Muscle layer of duodenum (tissue), 2 donors: ENCODE results near the gene ZC3H12D.
"Not testable (repeated sequence)": the region's sequence is repeated elsewhere in the genome, so short reads cannot be mapped to it uniquely, and the experiment has no call there.

Source experiments
- H3K27ac ChIP-seq: one replicate; pipeline ENCODE4 v1.7.0; 2013; ENCODE audit warnings: mild to moderate bottlenecking, low read length
- H3K27me3 ChIP-seq: one replicate; pipeline ENCODE4 v1.7.0; 2013; ENCODE audit warnings: low read depth, mild to moderate bottlenecking, control low read depth, low read length
- H3K36me3 ChIP-seq, 2 donors: one replicate each; pipeline ENCODE4 v1.7.0; 2013; ENCODE audit warnings: low read length in 2 of 2, control low read depth in 1 of 2, mild to moderate bottlenecking in 1 of 2; ENCODE audit not compliant: insufficient read depth in 2 of 2, control insufficient read depth in 1 of 2
- H3K4me1 ChIP-seq, 2 donors: one replicate each; pipeline ENCODE4 v1.7.0; 2013; ENCODE audit warnings: low read length in 2 of 2, mild to moderate bottlenecking in 2 of 2, control low read depth in 1 of 2, moderate library complexity in 1 of 2; ENCODE audit not compliant: insufficient read depth in 2 of 2, control insufficient read depth in 1 of 2
- H3K4me3 ChIP-seq, 2 donors: one replicate each; pipeline ENCODE4 v1.7.0; 2013; ENCODE audit warnings: low read length in 2 of 2, low read depth in 1 of 2, mild to moderate bottlenecking in 1 of 2
- H3K9me3 ChIP-seq, 2 donors: one replicate each; pipeline ENCODE4 v1.7.0; 2013; ENCODE audit warnings: low read length in 2 of 2, control low read depth in 1 of 2, mild to moderate bottlenecking in 1 of 2; ENCODE audit not compliant: control insufficient read depth in 1 of 2
- donor health status: healthy.

Gene ZC3H12D

DNA sequence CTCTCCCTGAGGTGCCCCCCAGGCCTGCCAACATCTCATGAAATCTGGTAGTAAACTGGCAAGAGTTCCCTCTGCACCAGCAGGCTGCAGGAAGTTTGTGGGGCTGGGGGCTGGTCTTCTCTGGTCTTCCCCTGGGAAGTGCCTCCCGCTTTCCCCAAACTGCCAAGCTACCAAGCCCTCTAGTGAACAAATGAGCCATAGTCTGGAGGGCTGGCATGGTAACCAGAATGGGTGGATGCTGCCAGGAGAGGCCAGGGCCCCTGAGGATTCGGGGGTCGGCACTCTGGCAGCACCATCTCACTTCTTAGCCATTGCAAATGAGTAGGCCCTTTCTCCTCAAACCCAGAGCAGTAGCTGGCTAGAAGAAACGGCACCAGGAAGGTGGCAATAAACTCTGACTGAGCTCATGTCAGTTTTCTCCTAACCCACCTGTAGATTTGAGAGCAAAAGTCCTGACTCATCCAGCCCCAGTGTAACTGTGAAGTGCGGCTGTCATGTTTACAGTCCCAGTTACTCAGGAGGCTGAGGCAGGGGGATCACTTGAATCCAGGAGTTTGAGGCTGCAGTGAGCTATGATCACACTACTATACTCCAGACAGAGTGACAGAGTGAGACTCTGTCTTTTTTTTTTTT lies 35.9 kb downstream of the ZC3H12D start:
- H3K27me3 ChIP-seq, result no peaks in the 10 kb centered on the region

DNA sequence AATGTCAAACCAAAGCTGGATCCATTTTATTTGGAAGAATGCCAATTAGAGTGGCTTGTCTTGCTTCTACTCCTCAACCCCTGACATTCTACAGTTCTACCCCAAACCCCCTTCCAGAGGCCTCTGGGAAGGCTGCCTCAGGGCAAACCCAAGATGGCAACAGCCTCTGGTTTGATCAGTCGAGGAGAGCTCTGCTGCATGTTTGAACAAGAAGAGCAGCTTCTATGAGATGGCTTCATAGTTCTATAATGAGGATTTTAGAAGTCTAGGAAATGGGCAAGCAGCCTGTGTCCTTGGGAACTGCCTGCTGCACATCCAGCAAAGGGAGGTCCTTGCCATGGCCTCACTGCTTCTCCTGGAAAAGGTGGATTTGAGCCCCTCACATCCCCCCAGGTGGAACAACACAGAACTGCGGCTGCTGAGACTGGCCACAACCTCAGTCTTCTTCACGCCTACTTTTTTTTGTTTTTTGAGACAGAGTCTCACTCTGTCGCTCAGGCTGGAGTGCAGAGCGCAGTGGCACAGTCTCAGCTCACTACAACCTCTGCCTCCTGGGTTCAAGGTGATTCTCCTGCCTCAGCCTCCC lies 37.9 kb downstream of the ZC3H12D start:
- Histone ChIP-seq H3K4me1 (peaks cover 0 to 6% of the 10 kb centered on the region in 2 donors), H3K36me3 (no peaks in the 10 kb centered on the region), H3K27me3 (no peaks in the 10 kb centered on the region), H3K27ac (no peak overlapping the region), H3K9me3 (no peaks in the 10 kb centered on the region), H3K4me3 (no peak overlapping the region)

More for the DNA sequence above, 35.9 kb downstream of the ZC3H12D start:
- peaks cover 4 to 15% of the 10 kb centered on the region in 2 donors for H3K4me1 ChIP-seq
- H3K9me3 ChIP-seq, result no peaks in the 10 kb centered on the region
- H3K4me3 ChIP-seq, result no peak overlapping the region
- no peaks in the 10 kb centered on the region for H3K36me3 ChIP-seq
- no peak overlapping the region for H3K27ac ChIP-seq

- Histone ChIP-seq H3K36me3 (no peaks in the 10 kb centered on the region), H3K4me1 (peaks cover 0 to 7% of the 10 kb centered on the region in 2 donors), H3K27me3 (no peaks in the 10 kb centered on the region), H3K4me3 (no peak overlapping the region), H3K9me3 (no peaks in the 10 kb centered on the region), H3K27ac (no peak overlapping the region)
Observed at GRCh38 chr6:149445573-149445972, 39.2 kb downstream of the ZC3H12D start.

GRCh38 chr6:149445095-149445466 lies 39.7 kb downstream of the ZC3H12D start:
- Histone ChIP-seq H3K36me3 (no peaks in the 10 kb centered on the region), H3K27me3 (no peaks in the 10 kb centered on the region), H3K4me1 (peaks cover 0 to 7% of the 10 kb centered on the region in 2 donors), H3K27ac (no peak overlapping the region), H3K4me3 (no peak overlapping the region), H3K9me3 (no peaks in the 10 kb centered on the region)

DNA sequence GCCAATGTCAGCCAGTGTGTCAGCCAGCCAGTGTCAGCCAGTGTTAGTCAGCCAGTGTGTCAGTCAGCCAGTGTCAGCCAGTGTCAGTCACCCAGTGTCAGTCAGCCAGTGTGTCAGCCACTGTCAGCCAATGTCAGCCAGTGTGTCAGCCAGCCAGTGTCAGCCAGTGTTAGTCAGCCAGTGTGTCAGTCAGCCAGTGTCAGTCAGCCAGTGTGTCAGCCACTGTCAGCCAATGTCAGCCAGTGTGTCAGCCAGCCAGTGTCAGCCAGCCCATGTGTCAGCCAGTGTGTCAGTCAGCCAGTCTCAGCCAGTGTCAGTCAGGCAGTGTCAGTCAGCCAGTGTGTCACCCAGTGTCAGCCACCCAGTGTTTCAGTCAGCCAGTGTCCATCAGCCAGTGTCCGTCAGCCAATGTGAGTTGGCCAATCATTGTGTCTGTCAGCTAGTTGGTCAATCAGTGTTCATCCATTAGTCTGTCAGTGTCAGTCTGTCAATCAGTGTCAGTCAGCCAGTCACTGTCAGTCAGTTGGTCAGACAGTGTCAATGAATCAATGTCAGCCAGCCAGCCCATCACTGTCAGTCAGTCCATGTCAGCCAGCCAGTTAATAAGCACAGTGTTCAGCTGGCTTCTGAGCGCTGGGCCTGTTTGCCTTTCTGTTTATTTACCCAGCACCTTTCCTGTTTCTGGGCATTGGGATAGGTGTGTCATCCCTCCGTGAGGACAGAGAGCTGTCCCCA lies 40.3 kb downstream of the ZC3H12D start:
- H3K36me3 ChIP-seq, H3K9me3 ChIP-seq, H3K27me3 ChIP-seq, H3K4me3 ChIP-seq, H3K27ac ChIP-seq, H3K4me1 ChIP-seq: not testable (repeated sequence)

- no peak overlapping the region for H3K27ac ChIP-seq
Observed at GRCh38 chr6:149443411-149444181, 41.2 kb downstream of the ZC3H12D start.

DNA sequence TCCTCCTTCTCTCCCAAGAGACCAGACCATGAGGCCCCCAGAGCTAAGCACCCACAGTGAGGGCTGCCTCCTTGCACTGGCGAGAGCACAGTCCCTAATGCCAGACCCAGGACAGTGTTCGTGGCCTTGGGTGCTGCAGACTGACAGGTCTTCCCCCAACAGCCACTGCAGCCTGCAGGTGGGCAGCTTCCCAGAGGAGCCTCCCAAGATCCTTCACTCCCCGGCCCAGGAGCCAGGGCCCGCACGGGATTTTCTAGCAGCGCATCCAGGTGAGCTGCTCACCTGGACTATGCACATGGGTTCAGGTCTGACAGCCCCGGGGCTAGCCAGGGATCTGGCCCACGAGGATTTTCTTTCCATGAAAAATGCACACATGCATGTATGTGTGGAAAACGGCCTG lies 43.1 kb downstream of the ZC3H12D start:
- Histone ChIP-seq H3K27me3 (no peaks in the 10 kb centered on the region), H3K27ac (no peak overlapping the region), H3K9me3 (no peaks in the 10 kb centered on the region), H3K4me3 (no peak overlapping the region), H3K4me1 (peaks cover 0 to 7% of the 10 kb centered on the region in 2 donors), H3K36me3 (no peaks in the 10 kb centered on the region)

More at GRCh38 chr6:149443411-149444181, 41.2 kb downstream of the ZC3H12D start:
- Histone ChIP-seq H3K4me3 (no peak overlapping the region), H3K9me3 (no peaks in the 10 kb centered on the region), H3K27me3 (no peaks in the 10 kb centered on the region), H3K4me1 (peaks cover 0 to 7% of the 10 kb centered on the region in 2 donors), H3K36me3 (no peaks in the 10 kb centered on the region)

DNA sequence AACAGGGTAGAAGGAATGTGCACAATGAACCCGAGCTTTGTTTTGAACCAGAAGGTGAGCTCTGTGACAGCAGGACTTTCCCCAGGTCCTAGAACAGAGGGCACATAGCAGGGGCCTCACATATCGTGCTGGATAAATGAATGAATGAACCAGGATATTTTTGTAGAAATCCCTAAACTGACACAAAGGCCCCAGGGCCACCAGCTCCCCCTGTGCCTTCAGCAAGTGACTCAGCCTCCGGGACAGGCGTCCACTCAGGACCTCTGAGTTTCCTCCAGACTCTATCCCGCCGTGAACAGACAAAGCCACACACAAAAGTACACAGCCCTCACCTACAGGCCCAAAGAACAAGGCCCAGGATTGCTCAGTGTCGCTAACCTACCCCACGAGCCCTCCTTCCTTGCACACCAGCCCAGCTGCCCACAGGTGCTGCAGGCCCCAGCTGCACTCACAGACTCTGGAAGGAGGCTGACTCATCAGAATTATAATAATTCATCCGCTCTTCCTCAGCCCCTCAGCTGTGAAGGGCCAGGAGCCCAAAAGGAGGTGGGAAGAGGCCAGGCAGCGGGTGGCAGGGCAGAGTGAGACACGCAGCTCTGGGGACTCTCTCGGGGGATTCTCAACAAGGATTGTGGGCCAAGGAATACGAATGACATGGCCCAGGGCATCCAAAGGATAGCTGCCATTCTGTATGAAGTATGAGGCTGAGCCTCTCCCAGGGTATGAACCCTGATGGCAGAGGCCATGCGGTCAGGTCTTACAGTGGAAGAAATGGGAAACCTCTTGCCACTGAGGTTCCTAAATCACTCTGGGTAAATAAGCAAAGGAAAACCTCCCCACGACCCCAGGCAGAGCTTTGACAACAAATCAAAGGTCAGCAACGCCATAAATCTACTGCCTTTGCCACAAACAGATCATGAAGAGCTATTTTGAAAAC lies 43.8 kb downstream of the ZC3H12D start:
- Histone ChIP-seq H3K4me1 (peaks cover 0 to 7% of the 10 kb centered on the region in 2 donors), H3K9me3 (no peaks in the 10 kb centered on the region), H3K4me3 (no peak overlapping the region), H3K27me3 (no peaks in the 10 kb centered on the region), H3K36me3 (no peaks in the 10 kb centered on the region), H3K27ac (no peak overlapping the region)

GRCh38 chr6:149439626-149440025 lies 45.2 kb downstream of the ZC3H12D start:
- H3K9me3 ChIP-seq, result no peaks in the 10 kb centered on the region
- H3K4me1 ChIP-seq, result peaks cover 0 to 7% of the 10 kb centered on the region in 2 donors
- no peak overlapping the region for H3K4me3 ChIP-seq
- H3K27me3 ChIP-seq, result no peaks in the 10 kb centered on the region
- no peaks in the 10 kb centered on the region for H3K36me3 ChIP-seq
- no peak overlapping the region for H3K27ac ChIP-seq

- Histone ChIP-seq H3K4me3 (no peak overlapping the region), H3K36me3 (no peaks in the 10 kb centered on the region), H3K27ac (no peak overlapping the region), H3K9me3 (no peaks in the 10 kb centered on the region), H3K4me1 (peaks cover 0 to 7% of the 10 kb centered on the region in 2 donors), H3K27me3 (no peaks in the 10 kb centered on the region)
Observed at GRCh38 chr6:149438855-149439254, 46.0 kb downstream of the ZC3H12D start.
